Activated B cell treated with CpG ODN at 0.5 μM for 24 hours (primary cell): ENCODE results near the gene PLXDC1. TPM values are rescaled to one million over a fixed set of nuclear protein-coding genes. Genes with fewer than 3 reads are reported as not detected.

Experiments
- ATAC-seq: fragments of 200-7000 bp; cut with Tn5 transposase; one replicate; pipeline ENCODE4 v1.10.0; 2021; ENCODE audit warnings: low read depth, mild to moderate bottlenecking, moderate library complexity
- CTCF ChIA-PET: fragments of 350-600 bp; sonication (Branson Sonifier 250); formaldehyde crosslinking; loops from one replicate; lab custom pipeline; 2021; ENCODE audit warnings: antibody characterized with exemption; lab: Charles Lee
- POLR2A ChIA-PET: fragments of 350-600 bp; sonication (Branson Sonifier 250); formaldehyde crosslinking; loops from one replicate; lab custom pipeline; 2021; ENCODE audit warnings: antibody characterized with exemption; lab: Charles Lee
- DNase-seq: peaks from one replicate; pipeline ENCODE4 v3.0.0; 2022
- H3K27ac Mint-ChIP-seq: one replicate; pipeline ENCODE4 v1.8.0; 2020; ENCODE audit warnings: mixed read lengths
- H3K27me3 Mint-ChIP-seq: one replicate; pipeline ENCODE4 v1.8.0; 2021; ENCODE audit warnings: mixed read lengths
- H3K36me3 Mint-ChIP-seq: one replicate; pipeline ENCODE4 v1.8.0; 2021; ENCODE audit warnings: low read depth, mixed read lengths
- H3K4me1 Mint-ChIP-seq: one replicate; pipeline ENCODE4 v1.8.0; 2021; ENCODE audit warnings: mixed read lengths
- H3K4me3 Mint-ChIP-seq: one replicate; pipeline ENCODE4 v1.8.0; 2020; ENCODE audit warnings: mild to moderate bottlenecking, mixed read lengths
- H3K9me3 Mint-ChIP-seq: one replicate; pipeline ENCODE4 v1.8.0; 2020; ENCODE audit warnings: mixed read lengths
- intact Hi-C: fragments of 100-400 bp; cut with micrococcal nuclease; formaldehyde crosslinking; loops from one replicate; pipeline ENCODE4 v1.15.1; 2024
- total RNA-seq: library from RNA; stranded (reverse); gene quantifications from 2 replicates; pipeline ENCODE4 v1.2.3, GENCODE V29; 2022
- TF ChIP-seq, protein P1 (sequence below): fragments of 200-600 bp; IDR thresholded peaks from one replicate; pipeline ENCODE4 v1.8.0; 2022; ENCODE audit warnings: antibody characterized with exemption, mild to moderate bottlenecking

PLXDC1 gene
- total RNA-seq, 1 donor from 2014 or later = not detected

DNA sequence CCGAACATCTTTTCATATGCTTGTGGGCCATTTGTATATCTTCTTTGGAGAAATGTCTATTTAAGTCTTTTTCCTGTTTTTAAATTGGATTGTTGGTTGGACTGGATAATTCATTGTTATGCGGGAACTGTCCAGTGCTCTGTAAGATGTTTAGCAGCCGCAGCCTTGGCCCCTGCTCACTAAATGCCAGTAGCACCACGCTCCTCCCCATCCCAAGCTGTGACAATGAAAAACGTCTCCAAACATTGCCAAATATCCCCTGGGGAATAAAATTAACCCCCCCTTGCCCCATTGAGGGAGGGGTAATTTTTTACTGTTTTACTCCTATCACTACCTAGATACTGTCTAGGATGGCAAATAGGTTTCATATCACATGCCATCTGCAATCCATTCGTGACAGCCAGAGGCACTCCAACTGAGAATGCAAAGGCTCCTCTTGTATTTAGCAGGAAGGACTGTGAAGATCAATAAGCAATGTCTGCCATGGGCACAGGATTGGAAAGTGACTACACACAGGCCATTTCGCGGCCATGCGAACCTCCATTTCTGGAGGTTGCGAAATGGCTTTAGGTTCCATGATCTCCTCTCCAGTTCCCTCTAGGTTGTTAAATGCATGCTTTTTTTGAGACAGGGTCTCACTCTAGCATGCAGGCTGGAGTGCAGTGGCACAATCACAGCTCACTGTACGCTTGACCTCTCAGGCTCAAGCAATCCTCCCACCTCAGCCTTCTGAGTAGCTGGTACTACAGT, 9.3 kb downstream of the PLXDC1 start:
- intact Hi-C loops = no loop called here
- peaks cover 2% of the 10 kb centered on the region for H3K9me3 Mint-ChIP-seq
- H3K4me3 Mint-ChIP-seq = no peak overlapping the region
- ATAC-seq (no peak), DNase-seq (no peak)
- H3K27ac Mint-ChIP-seq = no peak overlapping the region
- ChIA-PET POLR2A (no interaction called here), CTCF (no interaction called here)
- H3K4me1 Mint-ChIP-seq = no peaks in the 10 kb centered on the region
- peaks cover 7% of the 10 kb centered on the region for H3K27me3 Mint-ChIP-seq
- H3K36me3 Mint-ChIP-seq = no peaks in the 10 kb centered on the region
- TF ChIP-seq, protein P1, sequence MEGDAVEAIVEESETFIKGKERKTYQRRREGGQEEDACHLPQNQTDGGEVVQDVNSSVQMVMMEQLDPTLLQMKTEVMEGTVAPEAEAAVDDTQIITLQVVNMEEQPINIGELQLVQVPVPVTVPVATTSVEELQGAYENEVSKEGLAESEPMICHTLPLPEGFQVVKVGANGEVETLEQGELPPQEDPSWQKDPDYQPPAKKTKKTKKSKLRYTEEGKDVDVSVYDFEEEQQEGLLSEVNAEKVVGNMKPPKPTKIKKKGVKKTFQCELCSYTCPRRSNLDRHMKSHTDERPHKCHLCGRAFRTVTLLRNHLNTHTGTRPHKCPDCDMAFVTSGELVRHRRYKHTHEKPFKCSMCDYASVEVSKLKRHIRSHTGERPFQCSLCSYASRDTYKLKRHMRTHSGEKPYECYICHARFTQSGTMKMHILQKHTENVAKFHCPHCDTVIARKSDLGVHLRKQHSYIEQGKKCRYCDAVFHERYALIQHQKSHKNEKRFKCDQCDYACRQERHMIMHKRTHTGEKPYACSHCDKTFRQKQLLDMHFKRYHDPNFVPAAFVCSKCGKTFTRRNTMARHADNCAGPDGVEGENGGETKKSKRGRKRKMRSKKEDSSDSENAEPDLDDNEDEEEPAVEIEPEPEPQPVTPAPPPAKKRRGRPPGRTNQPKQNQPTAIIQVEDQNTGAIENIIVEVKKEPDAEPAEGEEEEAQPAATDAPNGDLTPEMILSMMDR = no peak

DNA sequence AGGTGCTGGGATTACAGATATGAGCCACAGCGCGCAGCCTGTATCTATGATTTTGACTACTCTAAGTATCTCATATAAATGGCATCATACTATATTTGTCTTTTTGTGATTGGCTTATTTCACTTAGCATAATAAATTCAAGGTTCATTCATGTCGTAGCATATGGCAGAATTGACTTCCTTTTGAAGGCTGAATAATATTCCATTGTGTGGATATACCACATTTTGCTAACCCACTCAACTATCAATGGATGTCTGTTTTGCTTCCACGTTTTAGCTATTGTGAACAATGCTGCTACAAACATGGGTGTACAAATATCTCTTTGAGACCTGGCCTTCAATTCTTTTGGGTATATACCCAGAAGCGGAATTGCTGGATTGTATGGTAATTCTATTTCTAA, 10.1 kb downstream of the PLXDC1 start:
- Mint-ChIP-seq H3K4me3 (no peak overlapping the region), H3K9me3 (peaks cover 2% of the 10 kb centered on the region), H3K4me1 (no peaks in the 10 kb centered on the region), H3K36me3 (no peaks in the 10 kb centered on the region), H3K27ac (no peak overlapping the region), H3K27me3 (peaks cover 6% of the 10 kb centered on the region)
- ATAC-seq (no peak), DNase-seq (no peak)
- CTCF ChIA-PET = no interaction called here
- intact Hi-C loops = no loop called here
- POLR2A ChIA-PET = no interaction called here
- TF ChIP-seq, protein P1 = no peak

DNA sequence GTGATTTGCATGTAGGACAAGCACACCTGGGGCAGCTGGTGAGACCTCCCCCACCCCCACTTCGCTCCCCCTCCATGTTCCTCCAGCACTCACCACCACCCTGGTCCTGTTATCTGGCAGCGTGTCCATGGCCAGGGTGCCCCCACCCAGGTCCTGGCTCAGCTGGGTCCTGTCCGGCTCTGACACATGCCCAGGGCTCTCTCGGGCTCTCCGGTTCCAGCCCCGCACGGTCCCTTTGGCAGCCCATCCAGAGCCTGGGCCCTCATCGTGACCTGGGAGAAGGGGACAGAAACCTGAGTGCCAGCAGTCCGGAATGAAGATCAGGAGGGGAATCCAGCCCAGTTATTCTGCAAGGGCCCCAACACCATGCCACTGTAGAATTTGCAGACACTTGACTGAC, 11.9 kb downstream of the PLXDC1 start:
- TF ChIP-seq, protein P1 = no peak
- H3K4me1 Mint-ChIP-seq = no peaks in the 10 kb centered on the region
- no peaks in the 10 kb centered on the region for H3K36me3 Mint-ChIP-seq
- no peak for ATAC-seq
- H3K9me3 Mint-ChIP-seq = peaks cover 2% of the 10 kb centered on the region
- no peaks in the 10 kb centered on the region for H3K27me3 Mint-ChIP-seq
- DNase-seq = no peak
- intact Hi-C loops = no loop called here
- CTCF ChIA-PET = no interaction called here
- POLR2A ChIA-PET = no interaction called here
- H3K4me3 Mint-ChIP-seq = no peak overlapping the region
- H3K27ac Mint-ChIP-seq = no peak overlapping the region

DNA sequence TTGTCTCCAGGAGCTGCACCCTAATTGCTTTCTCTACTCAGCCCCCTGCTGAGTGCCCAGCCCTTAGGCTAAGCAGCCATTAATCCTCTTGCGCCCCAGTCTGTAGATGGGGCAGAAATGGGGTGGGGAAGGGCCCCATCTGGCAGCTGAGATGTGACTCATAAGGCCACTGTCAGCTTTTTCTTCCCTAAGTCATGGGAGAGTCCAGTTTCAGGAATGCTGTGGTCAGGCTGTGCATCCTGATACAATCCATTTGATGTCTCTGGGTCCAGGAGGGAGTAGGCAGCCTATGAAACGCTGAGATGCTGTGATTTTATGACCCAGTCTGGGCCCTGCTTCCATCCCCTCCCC, 12.3 kb downstream of the PLXDC1 start:
- Mint-ChIP-seq H3K4me1 (no peaks in the 10 kb centered on the region), H3K4me3 (no peak overlapping the region), H3K9me3 (peaks cover 2% of the 10 kb centered on the region), H3K27me3 (no peaks in the 10 kb centered on the region), H3K36me3 (no peaks in the 10 kb centered on the region), H3K27ac (no peak overlapping the region)
- DNase-seq (no peak), ATAC-seq (no peak)
- ChIA-PET POLR2A (no interaction called here), CTCF (no interaction called here)
- TF ChIP-seq, protein P1 = no peak
- intact Hi-C loops = no loop called here

DNA sequence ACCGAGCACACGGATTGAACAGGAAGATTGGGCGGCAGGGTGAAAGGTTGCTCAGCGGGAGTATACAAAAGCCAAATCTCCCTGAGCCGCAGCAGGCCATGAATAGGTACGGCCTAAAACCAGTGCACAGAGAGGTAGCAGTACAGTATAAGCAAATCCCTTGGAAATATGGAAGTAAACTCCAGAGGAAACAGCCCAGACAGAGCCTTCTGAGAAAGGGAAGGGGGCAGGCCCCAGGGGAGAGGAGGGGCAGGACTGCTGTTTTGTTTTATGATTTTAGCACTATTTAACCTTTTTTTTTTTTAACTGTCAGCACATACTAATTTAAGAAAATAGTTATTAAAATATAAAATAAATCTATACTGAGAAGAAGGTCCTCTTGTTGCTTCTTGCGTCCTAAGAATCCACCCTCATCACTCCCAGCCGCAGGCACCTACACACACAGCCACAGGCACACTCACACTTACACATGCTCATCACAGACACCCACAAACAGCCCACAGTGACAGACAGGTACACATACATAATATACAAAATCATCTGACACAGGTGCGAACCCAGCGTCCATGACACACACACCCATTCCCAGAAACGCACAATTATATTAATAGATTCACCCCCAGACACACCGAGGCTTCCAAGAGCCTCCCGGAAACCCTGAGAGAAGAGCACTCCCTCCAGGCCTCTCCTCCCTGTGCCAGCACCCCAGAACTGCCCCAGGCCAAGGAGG, 12.8 kb downstream of the PLXDC1 start:
- ChIA-PET POLR2A (no interaction called here), CTCF (no interaction called here)
- no peak for ATAC-seq
- Mint-ChIP-seq H3K36me3 (no peaks in the 10 kb centered on the region), H3K4me1 (no peaks in the 10 kb centered on the region), H3K27me3 (no peaks in the 10 kb centered on the region), H3K27ac (no peak overlapping the region), H3K9me3 (peaks cover 2% of the 10 kb centered on the region), H3K4me3 (no peak overlapping the region)
- no peak for DNase-seq
- intact Hi-C loops = no loop called here
- TF ChIP-seq, protein P1 = no peak
